Lower leg skin (tissue), 3 donors: ENCODE data around the gene ATL1.

ENCODE experiments used
- CTCF ChIP-seq, 3 donors: fragments of 450-650 bp; IDR thresholded peaks; one replicate each; pipeline ENCODE4 v1.5.1; 2016; ENCODE audit warnings: antibody characterized with exemption in 3 of 3, mild to moderate bottlenecking in 3 of 3, moderate library complexity in 2 of 3
- POLR2A ChIP-seq, 2 donors: fragments of 450-650 bp; IDR thresholded peaks; one replicate each; pipeline ENCODE4 v1.6.1; 2016 to 2017; ENCODE audit warnings: antibody characterized with exemption in 2 of 2, mild to moderate bottlenecking in 1 of 2, moderate library complexity in 1 of 2

GRCh38 chr14:50607761-50608160 is 47.8 kb downstream of the ATL1 start:
- no peak for TF ChIP-seq CTCF (IDR thresholded peaks at IDR 0.05)
- no peak for TF ChIP-seq POLR2A (IDR thresholded peaks at IDR 0.05)
